ENCODE measurements around the gene KIF6.

- TF ChIP-seq, protein P1, sequence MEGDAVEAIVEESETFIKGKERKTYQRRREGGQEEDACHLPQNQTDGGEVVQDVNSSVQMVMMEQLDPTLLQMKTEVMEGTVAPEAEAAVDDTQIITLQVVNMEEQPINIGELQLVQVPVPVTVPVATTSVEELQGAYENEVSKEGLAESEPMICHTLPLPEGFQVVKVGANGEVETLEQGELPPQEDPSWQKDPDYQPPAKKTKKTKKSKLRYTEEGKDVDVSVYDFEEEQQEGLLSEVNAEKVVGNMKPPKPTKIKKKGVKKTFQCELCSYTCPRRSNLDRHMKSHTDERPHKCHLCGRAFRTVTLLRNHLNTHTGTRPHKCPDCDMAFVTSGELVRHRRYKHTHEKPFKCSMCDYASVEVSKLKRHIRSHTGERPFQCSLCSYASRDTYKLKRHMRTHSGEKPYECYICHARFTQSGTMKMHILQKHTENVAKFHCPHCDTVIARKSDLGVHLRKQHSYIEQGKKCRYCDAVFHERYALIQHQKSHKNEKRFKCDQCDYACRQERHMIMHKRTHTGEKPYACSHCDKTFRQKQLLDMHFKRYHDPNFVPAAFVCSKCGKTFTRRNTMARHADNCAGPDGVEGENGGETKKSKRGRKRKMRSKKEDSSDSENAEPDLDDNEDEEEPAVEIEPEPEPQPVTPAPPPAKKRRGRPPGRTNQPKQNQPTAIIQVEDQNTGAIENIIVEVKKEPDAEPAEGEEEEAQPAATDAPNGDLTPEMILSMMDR (optimal IDR thresholded peaks at IDR 0.05 in 1 of 3, IDR thresholded peaks at IDR 0.05 in 1 of 3, conservative IDR thresholded peaks at IDR 0.05 in 1 of 3; ENCODE audit: extremely low read depth in 1 of 3, insufficient read depth in 2 of 3, low read length in 3 of 3): no peak
- TF ChIP-seq EZH2 (IDR thresholded peaks at IDR 0.05; ENCODE audit: low read length): no peak
These were observed 423.2 kb downstream of the KIF6 start for GRCh38 chr6:39302011-39302410.
